Femur (tissue), 1 donor: ENCODE measurements around the gene HS2ST1.
"Not testable (repeated sequence)": the region's sequence is repeated elsewhere in the genome, so short reads cannot be mapped to it uniquely, and the experiment has no call there.

Experiments
- DNase-seq: peaks from one replicate; pipeline ENCODE4 v3.0.0-alpha.2; 2017

The HS2ST1 gene

GRCh38 chr1:86926883-86927282, 12.4 kb downstream of the HS2ST1 start:
- DNase-seq: no peak

GRCh38 chr1:86928819-86929218, 14.4 kb downstream of the HS2ST1 start:
- no peak for DNase-seq

- no peak for DNase-seq
These were observed 18.6 kb downstream of the HS2ST1 start for GRCh38 chr1:86933051-86933450.

GRCh38 chr1:86933562-86934377, 19.3 kb downstream of the HS2ST1 start:
- no peak for DNase-seq

- DNase-seq: no peak
These were observed 24.0 kb downstream of the HS2ST1 start for GRCh38 chr1:86938450-86938849.

GRCh38 chr1:86938855-86939254, 24.4 kb downstream of the HS2ST1 start:
- no peak for DNase-seq

- DNase-seq: no peak
These were observed 25.0 kb downstream of the HS2ST1 start for GRCh38 chr1:86939406-86939805.

- no peak for DNase-seq
These were observed 26.2 kb downstream of the HS2ST1 start for GRCh38 chr1:86940599-86940998.

GRCh38 chr1:86942042-86942441, 27.6 kb downstream of the HS2ST1 start:
- DNase-seq: no peak

GRCh38 chr1:86942743-86943142, 28.3 kb downstream of the HS2ST1 start:
- DNase-seq: no peak

- peak; percentile 35 for DNase-seq
These were observed 33.8 kb downstream of the HS2ST1 start for GRCh38 chr1:86948212-86948611.

- DNase-seq: no peak
These were observed 36.4 kb downstream of the HS2ST1 start for GRCh38 chr1:86950712-86951419.

GRCh38 chr1:86951430-86951829, 37.0 kb downstream of the HS2ST1 start:
- DNase-seq: no peak

- no peak for DNase-seq
These were observed 38.7 kb downstream of the HS2ST1 start for GRCh38 chr1:86953167-86953566.

- DNase-seq: no peak
These were observed 41.2 kb downstream of the HS2ST1 start for GRCh38 chr1:86955678-86956077.

GRCh38 chr1:86956221-86956620, 41.8 kb downstream of the HS2ST1 start:
- DNase-seq: no peak

- DNase-seq: no peak
These were observed 42.8 kb downstream of the HS2ST1 start for GRCh38 chr1:86957221-86957620.

GRCh38 chr1:86960548-86960947, 46.1 kb downstream of the HS2ST1 start:
- no peak for DNase-seq

GRCh38 chr1:86963841-86964240, 49.4 kb downstream of the HS2ST1 start:
- not testable (repeated sequence) for DNase-seq

- no peak for DNase-seq
These were observed 50.8 kb downstream of the HS2ST1 start for GRCh38 chr1:86965012-86965826.

- no peak for DNase-seq
These were observed 51.4 kb downstream of the HS2ST1 start for GRCh38 chr1:86965827-86966182.

GRCh38 chr1:86970938-86971337, 56.5 kb downstream of the HS2ST1 start:
- no peak for DNase-seq

GRCh38 chr1:86971778-86972177, 57.3 kb downstream of the HS2ST1 start:
- DNase-seq: no peak

- DNase-seq: no peak
These were observed 57.8 kb downstream of the HS2ST1 start for GRCh38 chr1:86972262-86972661.
